Keratinocyte (primary cell): Measurements from ENCODE around the gene SCD5. TPM values are rescaled to one million over a fixed set of nuclear protein-coding genes. Genes with fewer than 3 reads are reported as not detected.

ENCODE experiments used
- DNase-seq: peaks from one replicate; pipeline ENCODE4 v3.0.0-alpha.2; 2011; ENCODE audit warnings: low read depth, missing footprints, low spot score
- FAIRE-seq: peaks from 2 replicates; lab custom pipeline; 2011; peaks lifted over from hg19 to GRCh38; lab: Jason Lieb, UNC
- H2AFZ ChIP-seq: 2 replicates; pipeline ENCODE4 v1.6.0; 2012; ENCODE audit warnings: low read length, control low read depth, inconsistent platforms; ENCODE audit not compliant: control insufficient read depth
- H3K27ac ChIP-seq: 2 replicates; pipeline ENCODE4 v1.5.1; 2011; ENCODE audit warnings: low read length; ENCODE audit not compliant: control insufficient read depth, insufficient read depth
- H3K27me3 ChIP-seq: 3 replicates; pipeline ENCODE4 v1.6.0; 2011; ENCODE audit warnings: low read length; ENCODE audit not compliant: control insufficient read depth, insufficient read depth; ENCODE audit errors: extremely low read depth
- H3K36me3 ChIP-seq, 2 experiments: 2 replicates in 1 of 2; 3 replicates in 1 of 2; pipeline ENCODE4 v1.5.1; 2011; ENCODE audit warnings: low read length in 2 of 2, mild to moderate bottlenecking in 1 of 2; ENCODE audit not compliant: control insufficient read depth in 2 of 2, insufficient read depth in 2 of 2; ENCODE audit errors: extremely low read depth in 1 of 2
- H3K4me1 ChIP-seq: 3 replicates; pipeline ENCODE4 v1.5.1; 2011; ENCODE audit warnings: low read length; ENCODE audit not compliant: control insufficient read depth, insufficient read depth; ENCODE audit errors: extremely low read depth
- H3K4me2 ChIP-seq: 3 replicates; pipeline ENCODE4 v1.6.0; 2011; ENCODE audit warnings: low read depth, low read length; ENCODE audit not compliant: control insufficient read depth, insufficient read depth; ENCODE audit errors: extremely low read depth
- H3K4me3 ChIP-seq, 3 experiments: fragments of 200-600 bp in 1 of 3; sonication (generic) in 1 of 3; 2 replicates in 2 of 3; 3 replicates in 1 of 3; pipeline ENCODE4 v1.5.1; 2011 to 2016; ENCODE audit warnings: low read length in 3 of 3, mild to moderate bottlenecking in 3 of 3, control low read depth in 2 of 3, inconsistent platforms in 1 of 3, low read depth in 1 of 3, mixed read lengths in 1 of 3, mixed run types in 1 of 3, moderate library complexity in 1 of 3; ENCODE audit not compliant: control insufficient read depth in 2 of 3, insufficient read depth in 2 of 3; ENCODE audit errors: extremely low read depth in 1 of 3
- H3K79me2 ChIP-seq: 2 replicates; pipeline ENCODE4 v1.6.0; 2012; ENCODE audit warnings: low read length; ENCODE audit not compliant: control insufficient read depth, insufficient read depth
- H3K9ac ChIP-seq: 3 replicates; pipeline ENCODE4 v1.6.0; 2011; ENCODE audit warnings: low read length; ENCODE audit not compliant: control insufficient read depth, insufficient read depth; ENCODE audit errors: extremely low read depth
- H3K9me1 ChIP-seq: 3 replicates; pipeline ENCODE4 v1.6.0; 2011; ENCODE audit warnings: low read length; ENCODE audit not compliant: control insufficient read depth, insufficient read depth; ENCODE audit errors: extremely low read depth
- H3K9me3 ChIP-seq: 2 replicates; pipeline ENCODE4 v1.5.1; 2012; ENCODE audit warnings: low read depth, low read length; ENCODE audit not compliant: control insufficient read depth
- H4K20me1 ChIP-seq: 3 replicates; pipeline ENCODE4 v1.6.0; 2011; ENCODE audit warnings: low read length; ENCODE audit not compliant: control insufficient read depth, insufficient read depth; ENCODE audit errors: extremely low read depth
- EZH2 ChIP-seq: IDR thresholded peaks from one replicate; pipeline ENCODE4 v1.6.1; 2012; ENCODE audit warnings: inconsistent platforms, mild to moderate bottlenecking, low read length, moderate library complexity
- dilution Hi-C: fragments of 300-500 bp; cut with MboI; formaldehyde crosslinking; loops from one replicate; pipeline ENCODE4 v1.7.0; 2020; ENCODE audit warnings: low sequenced_read_pairs; ENCODE audit not compliant: extremely low pct_ligation_motif_present
- polyA plus RNA-seq, 5 experiments: library from polyadenylated mRNA; depleted of rRNA in 3 of 5; stranded (reverse) in 3 of 5; stranded (forward) in 1 of 5; unstranded in 1 of 5; fragments of >200 nt; gene quantifications; 1 replicate in 1 of 5; 2 replicates in 3 of 5; 3 replicates in 1 of 5; pipeline versions ENCODE4 v1.2.1 to v1.2.3, GENCODE V29; 2011 to 2012; ENCODE audit warnings: missing spikeins in 2 of 5, low read depth in 1 of 5, low replicate concordance in 1 of 5
- TF ChIP-seq, protein P1 (sequence below), 3 experiments: IDR thresholded peaks in 1 of 3; conservative IDR thresholded peaks in 1 of 3; optimal IDR thresholded peaks in 1 of 3; 2 replicates in 2 of 3; 3 replicates in 1 of 3; pipeline versions ENCODE3 to v1.5.1; 2011; ENCODE audit warnings: low read length in 3 of 3, mild to moderate bottlenecking in 3 of 3, moderate library complexity in 2 of 3, control low read depth in 1 of 3, inconsistent platforms in 1 of 3; ENCODE audit not compliant: insufficient read depth in 2 of 3; ENCODE audit errors: extremely low read depth in 1 of 3

Gene SCD5
- polyA plus RNA-seq, 1 donor (not counting 4 experiments of a cell fraction or from before 2014, with no cell fraction given): 39.4 TPM

DNA sequence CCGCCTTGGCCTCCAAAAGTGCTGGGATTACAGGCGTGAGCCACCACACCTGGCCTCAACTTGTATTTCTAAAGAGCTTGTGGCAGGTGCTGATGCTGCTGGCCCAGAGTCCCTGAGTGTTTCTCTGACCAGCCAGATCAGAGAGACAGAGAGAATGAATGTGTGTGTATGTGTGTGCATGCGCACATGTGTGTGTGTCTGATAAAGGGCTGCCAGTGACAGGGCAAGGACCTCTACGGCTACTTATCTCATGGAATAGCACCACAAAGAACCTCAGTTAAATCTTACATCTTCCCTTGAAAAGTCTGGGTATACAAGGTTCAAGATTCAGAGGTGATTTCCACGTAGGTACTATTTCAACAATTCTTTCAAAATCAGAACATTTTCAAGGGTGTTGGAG lies 86.0 kb downstream of the SCD5 start:
- DNase-seq (no peak), FAIRE-seq (no peak)
- H3K4me1 ChIP-seq: peaks cover 8% of the 10 kb centered on the region
- dilution Hi-C loops: no loop called here
- H3K4me2 ChIP-seq: no peak overlapping the region
- no peak overlapping the region for H3K27ac ChIP-seq
- no peaks in the 10 kb centered on the region for H3K36me3 ChIP-seq
- peaks cover 3% of the 10 kb centered on the region for H4K20me1 ChIP-seq
- H3K27me3 ChIP-seq: no peaks in the 10 kb centered on the region
- H2AFZ ChIP-seq: no peak overlapping the region
- no peaks in the 10 kb centered on the region for H3K9me3 ChIP-seq
- TF ChIP-seq, protein P1, sequence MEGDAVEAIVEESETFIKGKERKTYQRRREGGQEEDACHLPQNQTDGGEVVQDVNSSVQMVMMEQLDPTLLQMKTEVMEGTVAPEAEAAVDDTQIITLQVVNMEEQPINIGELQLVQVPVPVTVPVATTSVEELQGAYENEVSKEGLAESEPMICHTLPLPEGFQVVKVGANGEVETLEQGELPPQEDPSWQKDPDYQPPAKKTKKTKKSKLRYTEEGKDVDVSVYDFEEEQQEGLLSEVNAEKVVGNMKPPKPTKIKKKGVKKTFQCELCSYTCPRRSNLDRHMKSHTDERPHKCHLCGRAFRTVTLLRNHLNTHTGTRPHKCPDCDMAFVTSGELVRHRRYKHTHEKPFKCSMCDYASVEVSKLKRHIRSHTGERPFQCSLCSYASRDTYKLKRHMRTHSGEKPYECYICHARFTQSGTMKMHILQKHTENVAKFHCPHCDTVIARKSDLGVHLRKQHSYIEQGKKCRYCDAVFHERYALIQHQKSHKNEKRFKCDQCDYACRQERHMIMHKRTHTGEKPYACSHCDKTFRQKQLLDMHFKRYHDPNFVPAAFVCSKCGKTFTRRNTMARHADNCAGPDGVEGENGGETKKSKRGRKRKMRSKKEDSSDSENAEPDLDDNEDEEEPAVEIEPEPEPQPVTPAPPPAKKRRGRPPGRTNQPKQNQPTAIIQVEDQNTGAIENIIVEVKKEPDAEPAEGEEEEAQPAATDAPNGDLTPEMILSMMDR (optimal IDR thresholded peaks at IDR 0.05 in 1 of 3, IDR thresholded peaks at IDR 0.05 in 1 of 3, conservative IDR thresholded peaks at IDR 0.05 in 1 of 3; ENCODE audit: extremely low read depth in 1 of 3, insufficient read depth in 2 of 3, low read length in 3 of 3): no peak
- TF ChIP-seq EZH2: no peak
- H3K79me2 ChIP-seq: peaks cover 11% of the 10 kb centered on the region
- no peak overlapping the region for H3K4me3 ChIP-seq
- peaks cover 2% of the 10 kb centered on the region for H3K9me1 ChIP-seq
- H3K9ac ChIP-seq: no peak overlapping the region

DNA sequence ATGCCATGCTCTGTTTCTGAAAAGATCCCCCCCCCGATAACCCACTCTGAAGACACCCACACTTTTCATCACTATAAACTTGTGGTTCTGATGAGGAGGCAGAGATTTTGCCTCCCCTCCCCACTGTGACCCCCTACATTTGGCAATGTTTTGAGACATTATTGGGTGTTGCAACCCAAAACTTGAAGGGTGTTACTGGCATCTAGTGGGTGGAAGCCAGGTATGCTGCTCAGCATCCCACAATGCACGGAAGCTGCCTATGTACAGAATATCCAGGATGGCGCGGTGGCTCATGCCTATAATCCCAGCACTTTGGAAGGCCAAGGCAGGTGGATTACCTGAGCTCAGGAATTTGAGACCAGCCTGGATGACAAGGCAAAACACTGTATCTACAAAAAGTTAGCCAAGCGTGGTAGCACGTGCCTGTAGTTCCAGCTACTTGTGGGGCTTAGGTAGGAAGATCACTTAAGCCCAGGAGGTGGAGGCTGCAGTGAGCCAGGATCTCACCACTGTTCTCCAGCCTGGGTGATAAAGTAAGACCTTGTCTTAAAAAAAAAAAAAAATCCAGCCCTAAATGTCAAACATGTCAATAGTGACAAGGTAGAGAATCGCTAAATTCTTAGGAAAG lies 87.3 kb downstream of the SCD5 start:
- peaks cover 3% of the 10 kb centered on the region for H4K20me1 ChIP-seq
- H3K36me3 ChIP-seq: no peaks in the 10 kb centered on the region
- no peak overlapping the region for H3K27ac ChIP-seq
- H3K4me1 ChIP-seq: peaks cover 8% of the 10 kb centered on the region
- H3K4me2 ChIP-seq: no peak overlapping the region
- peaks cover 2% of the 10 kb centered on the region for H3K9me1 ChIP-seq
- DNase-seq: no peak
- dilution Hi-C loops: no loop called here
- peaks cover 21% of the 10 kb centered on the region for H3K79me2 ChIP-seq
- no peak overlapping the region for H3K9ac ChIP-seq
- H3K4me3 ChIP-seq: no peak overlapping the region
- TF ChIP-seq, protein P1 (optimal IDR thresholded peaks at IDR 0.05 in 1 of 3, IDR thresholded peaks at IDR 0.05 in 1 of 3, conservative IDR thresholded peaks at IDR 0.05 in 1 of 3; ENCODE audit: extremely low read depth in 1 of 3, insufficient read depth in 2 of 3, low read length in 3 of 3): no peak
- no peak for TF ChIP-seq EZH2
- H3K27me3 ChIP-seq: no peaks in the 10 kb centered on the region
- H3K9me3 ChIP-seq: no peaks in the 10 kb centered on the region
- no peak for FAIRE-seq
- H2AFZ ChIP-seq: no peak overlapping the region
